Measurements from ENCODE around the gene FEM1B.

Gene FEM1B

GRCh38 chr15:68319997-68320396 is 42.5 kb downstream of the FEM1B start:
- TF ChIP-seq RARB (CRISPR knock-in tag; IDR thresholded peaks at IDR 0.05) (no peak), TCF4 (CRISPR knock-in tag; IDR thresholded peaks at IDR 0.05; ENCODE audit: borderline replicate concordance) (no peak), ZNF70 (CRISPR knock-in tag; IDR thresholded peaks at IDR 0.05) (no peak), SNAI2 (CRISPR knock-in tag; IDR thresholded peaks at IDR 0.05) (no peak), ZFP3 (CRISPR knock-in tag; IDR thresholded peaks at IDR 0.05) (no peak), TOX (CRISPR knock-in tag; IDR thresholded peaks at IDR 0.05; ENCODE audit: borderline replicate concordance) (no peak), ZNF565 (CRISPR knock-in tag; conservative IDR thresholded peaks at IDR 0.05; ENCODE audit: low read depth) (no peak)
- ATAC-seq: no peak

GRCh38 chr15:68321229-68321628 is 43.7 kb downstream of the FEM1B start:
- TF ChIP-seq ISL1 (CRISPR knock-in tag; IDR thresholded peaks at IDR 0.05) (no peak), CREB5 (CRISPR knock-in tag; IDR thresholded peaks at IDR 0.05; ENCODE audit: low read depth) (no peak), PPARA (CRISPR knock-in tag; IDR thresholded peaks at IDR 0.05; ENCODE audit: borderline replicate concordance) (no peak), TOX (CRISPR knock-in tag; IDR thresholded peaks at IDR 0.05; ENCODE audit: borderline replicate concordance) (no peak), ZFP30 (CRISPR knock-in tag; IDR thresholded peaks at IDR 0.05) (no peak)
- no peak for ATAC-seq

GRCh38 chr15:68322796-68323195 is 45.3 kb downstream of the FEM1B start:
- no peak for ATAC-seq
- TF ChIP-seq ZC3H10 (CRISPR knock-in tag; IDR thresholded peaks at IDR 0.05): no peak
- TF ChIP-seq TSHZ2 (CRISPR knock-in tag; IDR thresholded peaks at IDR 0.05): no peak
- TF ChIP-seq ZNF8 (CRISPR knock-in tag; IDR thresholded peaks at IDR 0.05): no peak
- no peak for TF ChIP-seq BACH2 (CRISPR knock-in tag; IDR thresholded peaks at IDR 0.05; ENCODE audit: borderline replicate concordance)
- TF ChIP-seq TCF4 (CRISPR knock-in tag; IDR thresholded peaks at IDR 0.05; ENCODE audit: borderline replicate concordance): no peak
- TF ChIP-seq ZFP30 (CRISPR knock-in tag; IDR thresholded peaks at IDR 0.05): no peak
- TF ChIP-seq ARNTL (CRISPR knock-in tag; IDR thresholded peaks at IDR 0.05; ENCODE audit: borderline replicate concordance, low read depth): no peak
- TF ChIP-seq RARB (CRISPR knock-in tag; IDR thresholded peaks at IDR 0.05): no peak
- no peak for TF ChIP-seq CSRNP3 (CRISPR knock-in tag; IDR thresholded peaks at IDR 0.05)
- no peak for TF ChIP-seq CSDC2 (CRISPR knock-in tag; IDR thresholded peaks at IDR 0.05)
- TF ChIP-seq ESRRG (CRISPR knock-in tag; IDR thresholded peaks at IDR 0.05): no peak
- TF ChIP-seq TOX (CRISPR knock-in tag; IDR thresholded peaks at IDR 0.05; ENCODE audit: borderline replicate concordance): no peak
- no peak for TF ChIP-seq ZNF565 (CRISPR knock-in tag; conservative IDR thresholded peaks at IDR 0.05; ENCODE audit: low read depth)
- TF ChIP-seq ZFP3 (CRISPR knock-in tag; IDR thresholded peaks at IDR 0.05): no peak
- TF ChIP-seq ZNF70 (CRISPR knock-in tag; IDR thresholded peaks at IDR 0.05): no peak
- no peak for TF ChIP-seq POU6F1 (CRISPR knock-in tag; IDR thresholded peaks at IDR 0.05; ENCODE audit: borderline replicate concordance, low read depth)

- no peak for ATAC-seq
- TF ChIP-seq BACH2 (CRISPR knock-in tag; IDR thresholded peaks at IDR 0.05; ENCODE audit: borderline replicate concordance) (no peak), ZNF8 (CRISPR knock-in tag; IDR thresholded peaks at IDR 0.05) (no peak), ISL1 (CRISPR knock-in tag; IDR thresholded peaks at IDR 0.05) (no peak), ESRRG (CRISPR knock-in tag; IDR thresholded peaks at IDR 0.05) (no peak), PPARA (CRISPR knock-in tag; IDR thresholded peaks at IDR 0.05; ENCODE audit: borderline replicate concordance) (no peak), CSRNP3 (CRISPR knock-in tag; IDR thresholded peaks at IDR 0.05) (no peak), ZNF70 (CRISPR knock-in tag; IDR thresholded peaks at IDR 0.05) (no peak), POU6F1 (CRISPR knock-in tag; IDR thresholded peaks at IDR 0.05; ENCODE audit: borderline replicate concordance, low read depth) (no peak), OSR1 (CRISPR knock-in tag; IDR thresholded peaks at IDR 0.05) (no peak), CSDC2 (CRISPR knock-in tag; IDR thresholded peaks at IDR 0.05) (no peak), SNAI2 (CRISPR knock-in tag; IDR thresholded peaks at IDR 0.05) (no peak), ZFP30 (CRISPR knock-in tag; IDR thresholded peaks at IDR 0.05) (no peak), ARNTL (CRISPR knock-in tag; IDR thresholded peaks at IDR 0.05; ENCODE audit: borderline replicate concordance, low read depth) (no peak), ZC3H10 (CRISPR knock-in tag; IDR thresholded peaks at IDR 0.05) (no peak), TOX (CRISPR knock-in tag; IDR thresholded peaks at IDR 0.05; ENCODE audit: borderline replicate concordance) (no peak)
Observed at GRCh38 chr15:68325726-68326125, 48.2 kb downstream of the FEM1B start.

Data from SK-N-SH treated with all-trans-retinoic acid at 6 μM for 48 hours (cell line).